ENCODE results near the gene TRPV4. TPM values are rescaled to one million over a fixed set of nuclear protein-coding genes. Genes with fewer than 3 reads are reported as not detected.

Gene TRPV4
- total and polyA plus RNA-seq, 10 of the 15 experiments (the other 5 are each of a cell fraction or from before 2014, with no cell fraction given): not detected

DNA sequence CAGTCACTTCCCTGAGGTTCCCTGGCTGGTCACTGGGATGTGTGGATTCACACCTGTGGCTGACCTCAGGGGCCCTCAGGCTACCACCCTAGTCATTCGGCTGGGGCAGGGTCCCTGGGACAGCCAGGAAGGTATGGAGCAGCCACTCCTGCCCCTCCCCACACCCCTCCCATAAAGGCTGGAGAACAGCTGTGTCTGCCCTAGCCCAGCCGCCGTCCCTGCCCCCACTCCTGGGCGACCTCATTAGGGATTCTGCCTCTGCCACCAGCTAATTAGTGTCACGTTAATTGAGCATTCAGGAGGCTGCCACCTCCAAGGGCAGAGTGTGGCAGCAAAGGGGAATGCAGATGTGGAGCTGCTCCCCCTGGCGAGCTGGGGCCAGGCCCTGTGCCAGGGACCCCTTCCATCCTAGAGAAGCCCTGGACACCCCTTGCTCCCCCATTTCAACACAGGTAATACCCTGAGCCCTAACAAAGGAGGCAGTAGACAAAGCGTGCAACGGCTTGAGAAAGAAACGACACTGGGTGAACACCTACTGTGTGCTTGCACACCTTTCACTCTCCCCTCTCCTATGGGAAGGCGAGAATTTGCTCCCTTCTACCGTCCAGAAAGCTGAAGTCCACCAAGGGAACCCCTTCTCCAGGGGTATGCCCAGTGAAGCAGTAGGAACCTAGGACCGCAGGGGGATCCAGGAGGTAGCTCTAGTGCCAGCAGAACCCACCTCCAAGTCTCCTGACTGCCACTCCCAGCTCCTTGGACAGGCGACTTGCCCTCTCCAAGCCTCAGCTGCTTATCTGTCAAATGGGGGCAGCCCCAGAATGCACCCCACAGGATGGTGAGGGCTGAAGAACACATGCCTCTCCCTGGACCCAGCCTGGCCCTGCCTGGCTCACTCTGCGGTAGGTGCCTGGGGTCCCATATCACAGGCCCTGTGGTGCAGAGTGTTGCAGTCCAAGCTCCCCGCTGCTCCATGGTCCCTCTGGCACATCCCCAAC lies 74.5 kb downstream of the TRPV4 start:
- no peaks in the 10 kb centered on the region for H3K4me1 ChIP-seq (ENCODE audit: control insufficient read depth, insufficient read depth, low read length)
- H3K9ac ChIP-seq (ENCODE audit: control insufficient read depth, insufficient read depth, low read length): no peak overlapping the region
- no peaks in the 10 kb centered on the region for H3K36me3 ChIP-seq (ENCODE audit: control insufficient read depth in 2 of 2, insufficient read depth in 2 of 2, low read length in 1 of 2)
- in situ Hi-C loops (cut with MboI) (no loop called here), intact Hi-C loops (cut with micrococcal nuclease; ENCODE audit: unreplicated experiment) (no loop called here)
- no peaks in the 10 kb centered on the region for H4K20me1 ChIP-seq (ENCODE audit: control insufficient read depth, insufficient read depth)
- CTCF ChIA-PET: interaction anchor here (0.6 kb wide), 1 partner anchor 1225 kb away, joined by 3 read pairs; no protein-coding TSS in a partner anchor
- no peak for FAIRE-seq
- no peak overlapping the region for H2AFZ ChIP-seq (ENCODE audit: control insufficient read depth, low read depth, low read length)
- no peak overlapping the region for H3K4me3 ChIP-seq
- H3K27me3 ChIP-seq (replicated peaks in 1 of 2; ENCODE audit: control insufficient read depth in 2 of 2, insufficient read depth in 2 of 2, low read length in 1 of 2): no peaks in the 10 kb centered on the region
- no peaks in the 10 kb centered on the region for H3K79me2 ChIP-seq (ENCODE audit: control insufficient read depth, insufficient read depth, low read length)
- no peak for ATAC-seq
- no peak for DNase-seq (ENCODE audit: low read depth, low spot score)
- no TSS peak for BruUV-seq (replicated peaks)
- 41% methylated on average over 15 of the region's 15 CpGs for WGBS (ENCODE audit: insufficient coverage, insufficient replicate concordance, low lambda C conversion rate, missing lambda C conversion rate)
- no peak for TF ChIP-seq CHD2 (IDR thresholded peaks at IDR 0.05; ENCODE audit: borderline replicate concordance, low read depth, low read length)
- TF ChIP-seq HDAC2 (IDR thresholded peaks at IDR 0.05): no peak
- TF ChIP-seq, protein P1, sequence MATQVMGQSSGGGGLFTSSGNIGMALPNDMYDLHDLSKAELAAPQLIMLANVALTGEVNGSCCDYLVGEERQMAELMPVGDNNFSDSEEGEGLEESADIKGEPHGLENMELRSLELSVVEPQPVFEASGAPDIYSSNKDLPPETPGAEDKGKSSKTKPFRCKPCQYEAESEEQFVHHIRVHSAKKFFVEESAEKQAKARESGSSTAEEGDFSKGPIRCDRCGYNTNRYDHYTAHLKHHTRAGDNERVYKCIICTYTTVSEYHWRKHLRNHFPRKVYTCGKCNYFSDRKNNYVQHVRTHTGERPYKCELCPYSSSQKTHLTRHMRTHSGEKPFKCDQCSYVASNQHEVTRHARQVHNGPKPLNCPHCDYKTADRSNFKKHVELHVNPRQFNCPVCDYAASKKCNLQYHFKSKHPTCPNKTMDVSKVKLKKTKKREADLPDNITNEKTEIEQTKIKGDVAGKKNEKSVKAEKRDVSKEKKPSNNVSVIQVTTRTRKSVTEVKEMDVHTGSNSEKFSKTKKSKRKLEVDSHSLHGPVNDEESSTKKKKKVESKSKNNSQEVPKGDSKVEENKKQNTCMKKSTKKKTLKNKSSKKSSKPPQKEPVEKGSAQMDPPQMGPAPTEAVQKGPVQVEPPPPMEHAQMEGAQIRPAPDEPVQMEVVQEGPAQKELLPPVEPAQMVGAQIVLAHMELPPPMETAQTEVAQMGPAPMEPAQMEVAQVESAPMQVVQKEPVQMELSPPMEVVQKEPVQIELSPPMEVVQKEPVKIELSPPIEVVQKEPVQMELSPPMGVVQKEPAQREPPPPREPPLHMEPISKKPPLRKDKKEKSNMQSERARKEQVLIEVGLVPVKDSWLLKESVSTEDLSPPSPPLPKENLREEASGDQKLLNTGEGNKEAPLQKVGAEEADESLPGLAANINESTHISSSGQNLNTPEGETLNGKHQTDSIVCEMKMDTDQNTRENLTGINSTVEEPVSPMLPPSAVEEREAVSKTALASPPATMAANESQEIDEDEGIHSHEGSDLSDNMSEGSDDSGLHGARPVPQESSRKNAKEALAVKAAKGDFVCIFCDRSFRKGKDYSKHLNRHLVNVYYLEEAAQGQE (IDR thresholded peaks at IDR 0.05; ENCODE audit: low read depth, low read length): no peak
- TF ChIP-seq, protein P2, sequence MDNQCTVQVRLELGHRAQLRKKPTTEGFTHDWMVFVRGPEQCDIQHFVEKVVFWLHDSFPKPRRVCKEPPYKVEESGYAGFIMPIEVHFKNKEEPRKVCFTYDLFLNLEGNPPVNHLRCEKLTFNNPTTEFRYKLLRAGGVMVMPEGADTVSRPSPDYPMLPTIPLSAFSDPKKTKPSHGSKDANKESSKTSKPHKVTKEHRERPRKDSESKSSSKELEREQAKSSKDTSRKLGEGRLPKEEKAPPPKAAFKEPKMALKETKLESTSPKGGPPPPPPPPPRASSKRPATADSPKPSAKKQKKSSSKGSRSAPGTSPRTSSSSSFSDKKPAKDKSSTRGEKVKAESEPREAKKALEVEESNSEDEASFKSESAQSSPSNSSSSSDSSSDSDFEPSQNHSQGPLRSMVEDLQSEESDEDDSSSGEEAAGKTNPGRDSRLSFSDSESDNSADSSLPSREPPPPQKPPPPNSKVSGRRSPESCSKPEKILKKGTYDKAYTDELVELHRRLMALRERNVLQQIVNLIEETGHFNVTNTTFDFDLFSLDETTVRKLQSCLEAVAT (IDR thresholded peaks at IDR 0.05): no peak
- H3K9me3 ChIP-seq (replicated peaks; ENCODE audit: control insufficient read depth, insufficient read depth, low read length): no peaks in the 10 kb centered on the region; the same call in 1 of the 3 replicates
- POLR2A ChIA-PET: no interaction called here
- H3K4me2 ChIP-seq (ENCODE audit: control insufficient read depth, insufficient read depth): no peak overlapping the region
- SMC1A ChIA-PET (ENCODE audit: uncharacterized antibody, unreplicated experiment): interaction anchor here (0.6 kb wide), 1 partner anchor 319 kb away, joined by 3 read pairs; no protein-coding TSS in a partner anchor
- RAD21 ChIA-PET (ENCODE audit: unreplicated experiment): no interaction called here
- H3K27ac ChIP-seq (ENCODE audit: control insufficient read depth, insufficient read depth): no peak overlapping the region

Measured in GM12878 (cell line).